ENCODE results near the gene MSI2. TPM values are rescaled to one million over a fixed set of nuclear protein-coding genes. Genes with fewer than 3 reads are reported as not detected.

MSI2 gene
- total and polyA plus RNA-seq, 2 donors (not counting 3 experiments of a cell fraction or from before 2014, with no cell fraction given) = 20.9 to 59.3 TPM

DNA sequence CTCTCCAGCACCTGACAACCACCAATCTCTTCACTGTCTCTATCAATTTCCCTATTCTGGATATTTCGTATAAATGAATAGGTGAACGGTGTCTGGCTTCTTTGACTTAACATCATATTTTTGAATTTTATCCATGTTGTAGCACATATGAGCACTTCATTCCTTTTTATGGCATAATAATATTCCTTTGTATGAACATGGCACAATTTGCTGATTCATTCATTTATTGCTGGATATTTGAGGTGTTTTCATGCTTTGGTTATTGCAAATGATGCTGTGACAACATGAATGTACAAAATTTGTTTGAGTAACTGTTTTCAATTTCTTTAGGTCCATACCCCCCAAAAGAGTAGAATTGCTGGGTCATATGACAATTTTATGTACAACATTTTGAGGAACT lies 476.8 kb downstream of the MSI2 start:
- no peaks in the 10 kb centered on the region for H3K9me3 ChIP-seq (replicated peaks; ENCODE audit: control insufficient read depth, insufficient read depth, low read length)
- BruUV-seq (replicated peaks) = no TSS peak
- H3K27ac ChIP-seq (ENCODE audit: insufficient read depth, low read depth, low read length) = no peak overlapping the region
- no peak for DNase-seq (ENCODE audit: low read depth, low spot score)
- H3K4me3 ChIP-seq (replicated peaks in 1 of 3; ENCODE audit: insufficient read depth in 1 of 3, low read depth in 1 of 3, low read length in 3 of 3) = no peak overlapping the region
- H4K20me1 ChIP-seq (replicated peaks; ENCODE audit: control insufficient read depth, extremely low read depth, insufficient read depth, low read length) = no peaks in the 10 kb centered on the region
- dilution Hi-C loops (cut with MboI; ENCODE audit: extremely low pct_ligation_motif_present, low sequenced_read_pairs) = no loop called here
- H3K4me1 ChIP-seq (ENCODE audit: control insufficient read depth, extremely low read depth, insufficient read depth, low read length) = no peaks in the 10 kb centered on the region
- TF ChIP-seq, protein P1, sequence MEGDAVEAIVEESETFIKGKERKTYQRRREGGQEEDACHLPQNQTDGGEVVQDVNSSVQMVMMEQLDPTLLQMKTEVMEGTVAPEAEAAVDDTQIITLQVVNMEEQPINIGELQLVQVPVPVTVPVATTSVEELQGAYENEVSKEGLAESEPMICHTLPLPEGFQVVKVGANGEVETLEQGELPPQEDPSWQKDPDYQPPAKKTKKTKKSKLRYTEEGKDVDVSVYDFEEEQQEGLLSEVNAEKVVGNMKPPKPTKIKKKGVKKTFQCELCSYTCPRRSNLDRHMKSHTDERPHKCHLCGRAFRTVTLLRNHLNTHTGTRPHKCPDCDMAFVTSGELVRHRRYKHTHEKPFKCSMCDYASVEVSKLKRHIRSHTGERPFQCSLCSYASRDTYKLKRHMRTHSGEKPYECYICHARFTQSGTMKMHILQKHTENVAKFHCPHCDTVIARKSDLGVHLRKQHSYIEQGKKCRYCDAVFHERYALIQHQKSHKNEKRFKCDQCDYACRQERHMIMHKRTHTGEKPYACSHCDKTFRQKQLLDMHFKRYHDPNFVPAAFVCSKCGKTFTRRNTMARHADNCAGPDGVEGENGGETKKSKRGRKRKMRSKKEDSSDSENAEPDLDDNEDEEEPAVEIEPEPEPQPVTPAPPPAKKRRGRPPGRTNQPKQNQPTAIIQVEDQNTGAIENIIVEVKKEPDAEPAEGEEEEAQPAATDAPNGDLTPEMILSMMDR (IDR thresholded peaks at IDR 0.05; ENCODE audit: extremely low read depth in 1 of 2, insufficient read depth in 1 of 2, low read depth in 1 of 2, low read length in 2 of 2) = no peak
- no peak for TF ChIP-seq JUN (IDR thresholded peaks at IDR 0.05; ENCODE audit: borderline replicate concordance, insufficient read depth, insufficient read length, low read depth)
- peaks cover 7 to 22% of the 10 kb centered on the region in 2 experiments for H3K27me3 ChIP-seq (ENCODE audit: control insufficient read depth in 2 of 2, insufficient read depth in 2 of 2, low read length in 2 of 2)
- ChIA-PET POLR2A (no interaction called here), CTCF (interaction anchor here (0.7 kb wide), 1 partner anchor 15 kb away, joined by 3 read pairs; no protein-coding TSS in a partner anchor)
- no peaks in the 10 kb centered on the region for H3K36me3 ChIP-seq (ENCODE audit: control insufficient read depth in 2 of 2, extremely low read depth in 1 of 2, insufficient read depth in 2 of 2, low read length in 2 of 2)
- intact Hi-C loops (cut with micrococcal nuclease) = no loop called here
- no peak for FAIRE-seq
- H3K9ac ChIP-seq (replicated peaks; ENCODE audit: extremely low read depth, insufficient read depth, low read length) = no peak overlapping the region
- no peaks in the 10 kb centered on the region for H3K9me1 ChIP-seq (replicated peaks; ENCODE audit: control insufficient read depth, extremely low read depth, insufficient read depth, low read length)
- H2AFZ ChIP-seq (ENCODE audit: low read depth, low read length) = no peak overlapping the region
- H3K4me2 ChIP-seq (ENCODE audit: insufficient read depth, low read length) = no peak overlapping the region
- H3K79me2 ChIP-seq (ENCODE audit: control insufficient read depth, insufficient read depth, low read length) = no peaks in the 10 kb centered on the region

Small RNA genes within 50 kb of the gene (small RNA-seq; reads per million reads assigned to genes)
- not detected for gene RN7SL449P (ENCODE audit: insufficient read depth, insufficient read length, low read depth, low replicate concordance)
- gene RNU7-134P (ENCODE audit: insufficient read depth, insufficient read length, low read depth, low replicate concordance) = not detected

Other genes with a start within 250 kb of the MSI2 start
- 20.9 and 23.9 TPM in 2 replicates for gene AKAP1, start 171.3 kb upstream of the MSI2 start, total RNA-seq
- 23.9 and 27.7 TPM in 2 replicates for gene AKAP1, start 171.3 kb upstream of the MSI2 start, polyA plus RNA-seq

All from endothelial cell of umbilical vein (primary cell).